HG03439 (cell line): Measurements from ENCODE around the gene GSG1L2.

ENCODE experiments used
- ATAC-seq: cut with Tn5 transposase; IDR thresholded peaks from one replicate; pipeline ENCODE4 v1.9.1; 2021; ENCODE audit warnings: mild to moderate bottlenecking, moderate library complexity; ENCODE audit not compliant: unreplicated experiment

The GSG1L2 gene

DNA sequence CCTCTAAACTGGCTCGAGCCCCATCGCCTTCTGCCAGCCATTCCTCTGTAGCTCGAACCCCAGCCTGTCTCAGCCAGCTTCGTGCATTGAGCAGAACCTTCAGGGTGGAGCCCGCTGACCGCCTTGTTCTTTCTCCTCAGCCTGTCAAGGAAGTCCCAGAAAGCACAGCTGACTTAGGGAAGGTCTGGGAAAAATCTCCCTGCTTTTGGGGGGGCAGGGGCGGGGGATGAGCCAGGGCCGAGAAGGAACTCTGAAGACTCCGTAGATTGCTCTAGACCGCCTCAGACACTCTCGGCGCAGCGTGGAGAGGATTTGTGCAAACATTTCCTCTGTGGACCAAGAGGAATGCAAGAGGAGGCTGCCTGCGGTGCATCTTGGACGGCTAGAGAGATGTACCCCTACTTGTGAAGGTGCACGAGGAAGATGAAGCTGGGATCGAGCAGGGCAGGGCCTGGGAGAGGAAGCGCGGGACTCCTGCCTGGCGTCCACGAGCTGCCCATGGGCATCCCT, 3.8 kb upstream of the GSG1L2 start, which contains the start of gene GLP2R:
TSS of gene GLP2R (plus strand) at position 284 of the 510 bp plus-strand sequence. CDS start at position 424, 140 bp downstream.
- ATAC-seq, result no peak

- no peak for ATAC-seq
Measured at GRCh38 chr17:9824797-9825338, 3.0 kb upstream of the GSG1L2 start.

DNA sequence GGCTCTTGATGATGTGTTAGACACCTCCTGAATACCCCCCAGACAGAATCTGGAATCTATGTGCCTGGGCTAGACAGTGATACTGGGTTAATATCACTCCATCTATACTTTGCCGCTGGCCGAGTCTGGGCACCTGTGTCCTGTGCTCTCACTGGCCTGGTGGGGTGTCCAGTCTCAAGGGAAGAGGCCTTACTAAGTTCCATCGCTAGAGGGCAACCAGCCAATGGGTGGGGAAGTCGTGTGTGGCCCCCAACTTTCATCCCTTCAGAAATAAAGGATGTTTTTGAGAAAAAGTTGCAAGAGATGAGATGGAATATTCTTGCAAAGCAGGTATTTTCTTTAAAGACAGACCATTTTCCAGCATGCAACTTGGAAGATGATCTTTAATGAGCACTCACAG, 2.2 kb upstream of the GSG1L2 start:
- no peak for ATAC-seq

- no peak for ATAC-seq
Measured at GRCh38 chr17:9820448-9820847, 1.4 kb downstream of the GSG1L2 start.

DNA sequence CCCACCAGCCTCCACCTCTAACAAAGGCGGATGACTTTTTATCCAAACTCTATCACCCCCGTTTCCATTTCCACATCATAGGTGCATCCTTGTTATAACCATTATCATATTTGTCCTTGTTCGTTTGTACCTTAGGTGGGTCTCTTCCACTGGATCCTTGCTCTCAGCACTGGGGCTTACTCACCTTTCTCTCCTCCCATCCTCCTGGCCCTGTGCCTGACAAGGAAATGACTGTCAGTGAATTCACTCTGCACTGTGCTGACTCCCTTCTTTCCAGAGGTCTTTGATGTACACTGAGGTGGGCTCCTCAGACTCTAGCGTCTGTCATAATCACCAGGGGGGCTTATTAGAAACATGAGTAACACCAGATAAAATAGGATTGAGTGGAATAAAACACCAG, 3.1 kb downstream of the GSG1L2 start:
- no peak for ATAC-seq

GRCh38 chr17:9817086-9817485, 4.8 kb downstream of the GSG1L2 start:
- ATAC-seq, result no peak

- no peak for ATAC-seq
Measured at GRCh38 chr17:9816472-9816871, 5.4 kb downstream of the GSG1L2 start.

DNA sequence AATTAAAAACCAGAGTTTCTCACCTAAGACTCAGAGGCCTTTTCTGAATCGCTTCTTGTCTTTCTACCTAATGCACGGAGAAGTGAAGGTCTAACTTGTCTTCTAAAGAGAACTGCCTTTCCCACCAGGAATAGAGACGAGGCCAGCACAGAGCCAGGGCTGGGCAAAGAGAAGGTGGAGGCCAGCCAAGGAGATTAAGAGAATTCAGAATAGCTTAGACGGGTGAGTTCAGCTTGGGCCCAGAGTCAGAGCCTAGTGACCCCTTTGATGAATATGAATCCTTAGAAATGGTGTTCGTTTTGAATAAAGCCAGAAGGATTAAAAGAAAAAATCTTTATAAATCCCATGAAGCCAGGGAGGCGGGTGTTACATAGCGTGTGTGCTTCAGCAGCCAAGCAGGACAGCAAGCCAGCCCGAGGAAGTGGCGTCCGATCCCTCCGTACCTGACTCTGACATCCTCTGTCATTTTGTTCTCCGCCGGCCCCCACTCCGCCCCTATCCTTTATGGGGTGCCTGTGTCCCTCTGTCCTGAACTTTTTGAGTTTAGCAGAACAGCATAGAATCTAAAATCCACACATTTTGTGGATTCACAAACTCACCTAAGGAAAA, 7.4 kb downstream of the GSG1L2 start:
- ATAC-seq, result no peak

GRCh38 chr17:9813166-9813565, 8.7 kb downstream of the GSG1L2 start:
- no peak for ATAC-seq

- no peak for ATAC-seq
Measured at GRCh38 chr17:9811537-9811936, 10.3 kb downstream of the GSG1L2 start.

DNA sequence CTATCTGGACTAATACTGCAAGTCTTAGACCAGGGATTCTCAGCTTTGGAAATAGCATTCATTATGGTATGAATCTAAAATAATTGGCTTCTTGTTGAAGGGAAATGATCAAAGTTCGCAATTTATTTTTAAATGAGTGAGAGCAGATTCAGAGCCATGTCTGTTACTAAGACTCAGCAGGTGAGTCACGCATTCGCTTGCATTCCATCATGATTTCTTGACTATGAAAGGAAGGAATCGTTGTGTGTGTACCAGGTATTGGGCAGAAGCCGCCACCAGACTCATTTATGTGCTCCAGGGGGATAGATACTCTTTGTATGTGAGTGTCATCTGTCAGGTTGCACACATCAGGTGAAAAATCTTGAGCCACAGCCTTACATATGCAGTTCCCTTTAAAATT, 10.8 kb downstream of the GSG1L2 start:
- no peak for ATAC-seq

DNA sequence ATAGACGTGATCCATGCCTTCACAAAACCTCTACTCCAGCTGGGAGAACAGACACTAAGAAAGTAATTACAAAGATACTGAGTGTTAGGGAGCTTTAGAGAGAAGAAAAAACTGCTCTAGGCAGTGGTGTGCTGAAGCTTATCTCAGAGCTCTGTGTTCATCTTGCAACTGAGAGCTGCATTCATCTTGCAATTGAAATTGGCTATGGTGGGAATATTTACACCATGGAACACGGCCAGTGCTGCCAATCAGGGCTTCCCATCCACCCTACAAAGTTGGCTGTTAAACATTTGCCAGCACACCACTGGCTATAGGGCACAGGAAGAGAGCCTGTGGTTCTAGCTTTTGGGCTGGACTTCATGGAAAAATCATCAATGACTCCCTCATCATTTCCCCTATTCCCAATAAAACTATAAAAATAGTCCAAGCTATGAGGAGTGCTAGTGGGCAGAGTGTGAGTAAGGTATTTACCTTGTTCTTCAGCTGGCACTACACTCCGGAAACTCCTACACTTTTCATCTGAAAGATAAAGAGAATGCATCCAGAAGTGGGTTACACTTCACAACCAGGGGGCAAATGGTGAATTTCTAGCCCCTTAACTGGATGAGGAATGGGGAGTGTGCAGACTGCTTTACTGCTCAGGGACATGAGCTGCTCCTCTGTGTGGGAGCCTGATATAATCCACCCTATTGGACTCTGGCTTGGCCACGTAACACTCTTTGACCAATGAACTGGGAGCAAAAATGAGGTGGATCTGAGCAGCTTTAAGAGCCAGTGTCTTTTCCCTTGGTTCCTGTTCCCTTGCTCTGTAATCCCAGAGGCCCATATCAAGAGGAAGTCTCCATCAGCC, 11.6 kb downstream of the GSG1L2 start:
- ATAC-seq, result no peak

DNA sequence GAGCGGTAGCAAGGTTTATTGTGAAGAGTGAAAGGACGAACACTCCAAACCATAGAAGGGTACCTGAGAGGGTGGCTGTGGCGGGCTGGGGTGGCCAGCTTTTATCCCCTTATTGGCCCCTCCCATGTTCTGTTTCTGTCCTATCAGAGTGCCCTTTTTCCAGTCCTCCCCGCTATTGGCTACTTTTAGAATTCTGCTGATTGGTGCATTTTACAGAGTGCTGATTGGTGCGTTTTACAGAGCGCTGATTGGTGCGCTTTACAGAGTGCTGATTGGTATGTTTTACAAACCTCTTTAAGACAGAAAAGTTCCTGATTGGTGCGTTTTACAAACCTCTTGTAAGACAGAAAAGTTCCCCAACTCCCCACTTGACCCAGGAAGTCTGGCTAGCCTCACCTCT, 12.5 kb downstream of the GSG1L2 start:
- no peak for ATAC-seq

- no peak for ATAC-seq
Measured at GRCh38 chr17:9806699-9807098, 15.2 kb downstream of the GSG1L2 start.

GRCh38 chr17:9805769-9806168, 16.1 kb downstream of the GSG1L2 start:
- ATAC-seq, result no peak

DNA sequence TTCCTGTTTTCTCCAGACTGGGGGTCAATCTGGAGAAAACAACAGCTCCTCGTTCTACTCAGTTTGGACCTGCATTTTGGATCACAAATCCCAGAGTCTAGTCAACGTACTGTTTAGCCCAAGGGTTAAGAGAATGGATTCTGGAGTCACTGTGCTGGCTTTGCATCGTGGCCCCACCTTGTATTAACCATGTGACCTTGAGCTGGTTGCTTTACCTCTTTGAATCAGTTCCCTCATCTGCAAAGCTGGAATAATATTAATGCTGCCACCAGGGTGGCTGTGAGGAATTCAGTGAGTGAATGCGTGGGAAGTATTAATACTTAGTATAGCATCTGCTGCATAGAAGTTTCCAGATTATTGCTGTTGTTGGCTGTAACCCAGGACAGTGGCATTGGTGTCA, 19.2 kb downstream of the GSG1L2 start:
- no peak for ATAC-seq

GRCh38 chr17:9802294-9802693, 19.6 kb downstream of the GSG1L2 start:
- ATAC-seq, result no peak

- no peak for ATAC-seq
Measured at GRCh38 chr17:9801505-9801904, 20.4 kb downstream of the GSG1L2 start.

DNA sequence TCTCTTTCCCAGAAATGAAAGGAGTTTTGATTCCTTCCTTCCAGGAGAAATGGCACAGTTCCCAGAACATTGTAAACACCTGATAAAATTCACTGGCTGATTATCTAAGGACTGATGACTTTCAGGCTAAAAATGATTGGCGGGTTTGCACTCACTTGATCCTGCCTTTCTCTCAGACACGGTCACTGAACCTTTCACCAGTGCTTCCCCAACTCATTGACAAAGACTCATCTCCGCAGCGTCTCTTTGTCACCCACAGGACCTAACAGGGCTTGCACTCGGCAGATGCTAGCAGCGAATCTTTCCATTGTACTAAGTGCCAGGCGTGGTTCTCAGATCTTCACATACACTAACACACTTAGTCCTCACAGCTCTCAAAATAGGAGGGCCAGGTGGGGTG, 23.2 kb downstream of the GSG1L2 start:
- no peak for ATAC-seq

DNA sequence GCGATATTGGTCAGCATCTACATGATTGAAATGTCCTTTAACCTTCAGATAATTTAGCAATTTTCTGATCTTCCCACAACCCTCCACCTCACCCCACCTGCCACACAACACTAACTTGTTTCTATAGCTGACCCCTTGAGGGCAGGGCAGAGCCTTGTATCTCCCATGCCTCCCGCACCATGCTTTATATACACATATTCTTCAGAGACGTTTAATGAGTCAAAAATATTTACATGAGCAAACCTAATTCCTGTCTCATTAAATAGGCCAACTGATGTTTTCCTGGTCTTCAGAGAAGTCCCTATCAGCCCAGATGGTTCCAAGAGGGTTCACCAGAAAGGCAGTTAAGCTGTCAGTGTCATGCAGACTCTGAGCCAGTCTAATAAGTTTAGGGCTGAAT, 23.9 kb downstream of the GSG1L2 start:
- ATAC-seq, result no peak

DNA sequence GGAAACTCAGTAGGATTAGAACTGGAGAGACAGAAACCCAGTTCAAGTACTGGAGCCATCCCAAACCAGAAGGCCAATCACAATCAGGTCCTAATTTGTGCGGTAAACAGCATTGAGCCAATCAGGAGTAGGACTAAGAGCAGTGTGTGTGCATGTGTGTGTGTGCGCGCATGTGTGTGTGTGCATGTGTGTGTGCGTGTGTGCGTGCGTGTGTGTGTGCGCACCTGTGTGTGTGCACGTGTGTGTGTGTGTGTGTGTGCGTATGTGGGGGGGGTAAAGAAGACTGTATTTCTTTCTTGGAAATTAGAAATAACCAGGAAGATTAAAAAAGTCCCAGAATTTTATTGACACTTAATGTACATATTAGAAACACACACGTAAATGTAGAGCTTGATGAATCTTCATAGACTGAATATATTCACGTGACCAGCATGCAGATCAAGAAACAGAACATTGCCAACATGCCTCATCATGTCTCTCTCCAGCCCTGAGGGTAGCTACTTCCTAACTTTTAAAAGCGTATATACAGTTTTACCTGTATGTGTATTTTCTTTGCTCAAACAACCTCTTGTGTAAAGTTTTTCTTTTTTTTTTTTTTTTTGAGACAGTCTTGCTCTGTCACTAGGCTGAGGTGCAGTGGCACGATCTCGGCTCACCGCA, 29.6 kb downstream of the GSG1L2 start:
- ATAC-seq, result no peak
